Upper lobe of right lung (tissue), 1 donor: ENCODE measurements around the gene ZMAT1. TPM values are rescaled to one million over a fixed set of nuclear protein-coding genes. Genes with fewer than 3 reads are reported as not detected.
"Not testable (repeated sequence)": the region's sequence is repeated elsewhere in the genome, so short reads cannot be mapped to it uniquely, and the experiment has no call there.

ENCODE experiments used
- ATAC-seq: fragments of 200-7000 bp; cut with Tn5 transposase; one replicate; pipeline ENCODE4 v1.9.1; 2020; ENCODE audit warnings: mild to moderate bottlenecking, moderate library complexity
- DNase-seq: peaks from one replicate; pipeline ENCODE4 v3.0.0-alpha.2; 2020
- H3K27ac ChIP-seq: fragments of 200-600 bp; one replicate; pipeline ENCODE4 v1.8.0; 2022
- H3K27me3 ChIP-seq: fragments of 200-600 bp; one replicate; pipeline ENCODE4 v1.8.0; 2022; ENCODE audit warnings: mild to moderate bottlenecking
- H3K36me3 ChIP-seq: fragments of 200-600 bp; one replicate; pipeline ENCODE4 v1.8.0; 2022
- H3K4me1 ChIP-seq: fragments of 200-600 bp; one replicate; pipeline ENCODE4 v1.8.0; 2022
- H3K4me3 ChIP-seq: fragments of 200-600 bp; one replicate; pipeline ENCODE4 v1.8.0; 2022; ENCODE audit warnings: mild to moderate bottlenecking
- H3K9me3 ChIP-seq: fragments of 200-600 bp; one replicate; pipeline ENCODE4 v1.8.0; 2022
- intact Hi-C: fragments of 100-400 bp; cut with DNase I; formaldehyde crosslinking; loops from one replicate; pipeline ENCODE4 v1.11.0; 2022
- long read RNA-seq: library from polyadenylated mRNA; unstranded; transcript quantifications from one replicate; pipeline ENCODE4 v2.0.0, GENCODE V29; 2021
- total RNA-seq: library from RNA; stranded (reverse); fragmentation: NEBNext Ultra II Directional; extraction: Animal tissue kit (Norgen Biotek cat#: 25700); gene quantifications from one replicate; pipeline ENCODE4 v1.2.1, GENCODE V29; 2021
- TF ChIP-seq, protein P1 (sequence below): fragments of 200-600 bp; IDR thresholded peaks from one replicate; pipeline ENCODE4 v1.8.0; 2022; ENCODE audit warnings: antibody characterized with exemption
- donor health status: DM: no; HTN: yes; CAD: no; lungs with severe emphysema.

Gene ZMAT1
- 8.4 TPM for total RNA-seq
- long read RNA-seq, full-length matches to known transcripts = 1 of 6 reads
- long read RNA-seq, partial matches to known transcripts = 0 of 6 reads
- long read RNA-seq, other reads (novel, unspliced or antisense) = 5 of 6 reads

DNA sequence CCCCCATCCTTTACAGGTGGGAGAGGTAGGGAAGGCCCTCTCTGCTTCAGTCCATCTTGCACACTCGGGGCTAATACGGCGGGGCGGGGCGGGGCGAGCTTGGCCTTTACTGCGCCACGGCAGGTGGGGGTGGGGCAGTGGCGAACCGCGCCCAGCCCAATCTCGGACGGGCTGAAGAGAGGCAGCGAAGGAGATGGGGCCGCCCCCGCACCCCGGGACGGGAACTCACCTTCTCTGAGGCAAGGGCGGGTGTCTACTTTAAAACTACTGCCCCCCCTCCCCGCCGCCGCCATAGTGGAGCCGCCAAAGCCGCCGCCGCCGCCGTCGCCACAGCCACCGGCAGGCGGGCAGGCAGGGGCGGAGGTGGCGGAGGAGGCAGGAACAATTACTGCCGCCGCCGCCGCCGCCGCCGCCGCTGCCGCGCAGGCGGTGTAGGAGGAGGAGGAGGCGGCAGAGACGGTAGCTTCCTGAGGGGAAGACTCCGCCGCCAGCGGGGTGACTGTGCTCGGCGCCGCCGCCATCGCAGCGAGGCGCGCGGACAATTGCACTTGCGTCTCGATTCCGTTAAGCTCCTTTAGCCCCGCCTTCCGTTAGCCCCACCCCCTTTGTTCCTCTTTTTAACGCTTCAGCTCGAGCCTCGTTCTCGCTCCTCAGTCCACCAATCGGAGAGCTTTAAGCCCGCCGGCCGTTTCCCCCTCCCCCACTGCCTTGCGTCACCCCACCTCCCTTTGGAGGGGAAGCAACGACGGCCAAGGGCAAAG is at the start of gene ZMAT1:
TSS of gene ZMAT1 (minus strand) at position 540 of the 761 bp plus-strand sequence. CDS start at position 521, 19 bp downstream.
- peak; percentile 98 for ATAC-seq
- H3K36me3 ChIP-seq = no peaks in the 10 kb centered on the region
- DNase-seq = peak; percentile 96
- no peaks in the 10 kb centered on the region for H3K9me3 ChIP-seq
- no peaks in the 10 kb centered on the region for H3K4me1 ChIP-seq
- intact Hi-C loops = no loop called here
- H3K4me3 ChIP-seq = peak within 1 kb of the TSS; percentile 60
- TF ChIP-seq, protein P1, sequence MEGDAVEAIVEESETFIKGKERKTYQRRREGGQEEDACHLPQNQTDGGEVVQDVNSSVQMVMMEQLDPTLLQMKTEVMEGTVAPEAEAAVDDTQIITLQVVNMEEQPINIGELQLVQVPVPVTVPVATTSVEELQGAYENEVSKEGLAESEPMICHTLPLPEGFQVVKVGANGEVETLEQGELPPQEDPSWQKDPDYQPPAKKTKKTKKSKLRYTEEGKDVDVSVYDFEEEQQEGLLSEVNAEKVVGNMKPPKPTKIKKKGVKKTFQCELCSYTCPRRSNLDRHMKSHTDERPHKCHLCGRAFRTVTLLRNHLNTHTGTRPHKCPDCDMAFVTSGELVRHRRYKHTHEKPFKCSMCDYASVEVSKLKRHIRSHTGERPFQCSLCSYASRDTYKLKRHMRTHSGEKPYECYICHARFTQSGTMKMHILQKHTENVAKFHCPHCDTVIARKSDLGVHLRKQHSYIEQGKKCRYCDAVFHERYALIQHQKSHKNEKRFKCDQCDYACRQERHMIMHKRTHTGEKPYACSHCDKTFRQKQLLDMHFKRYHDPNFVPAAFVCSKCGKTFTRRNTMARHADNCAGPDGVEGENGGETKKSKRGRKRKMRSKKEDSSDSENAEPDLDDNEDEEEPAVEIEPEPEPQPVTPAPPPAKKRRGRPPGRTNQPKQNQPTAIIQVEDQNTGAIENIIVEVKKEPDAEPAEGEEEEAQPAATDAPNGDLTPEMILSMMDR = no peak
- peak within 1 kb of the TSS; percentile 96 for H3K27ac ChIP-seq
- no peaks in the 10 kb centered on the region for H3K27me3 ChIP-seq

DNA sequence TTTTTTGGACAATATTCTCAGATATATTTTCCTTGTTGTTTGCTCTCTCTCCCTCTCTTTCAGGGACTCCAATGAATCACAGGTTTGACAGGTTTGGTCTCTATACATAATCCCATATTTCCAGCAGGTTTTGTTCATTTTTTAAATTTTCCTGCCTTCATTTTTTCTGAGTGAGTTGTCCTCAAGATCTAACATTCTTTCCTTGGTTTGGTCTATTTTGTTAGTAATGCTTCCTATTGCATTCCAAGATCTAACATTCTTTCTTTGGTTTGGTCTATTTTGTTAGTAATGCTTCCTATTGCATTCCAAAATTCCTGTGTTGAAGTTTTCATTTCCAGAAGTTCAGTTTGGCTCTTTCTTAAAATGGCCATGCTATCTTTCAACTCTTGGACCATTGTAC is 45.3 kb upstream of the ZMAT1 start:
- intact Hi-C loops = no loop called here
- TF ChIP-seq, protein P1 = no peak
- Histone ChIP-seq H3K9me3 (no peaks in the 10 kb centered on the region), H3K4me1 (no peaks in the 10 kb centered on the region), H3K4me3 (no peak overlapping the region), H3K36me3 (no peaks in the 10 kb centered on the region), H3K27me3 (no peaks in the 10 kb centered on the region), H3K27ac (no peak overlapping the region)
- no peak for DNase-seq
- no peak for ATAC-seq

DNA sequence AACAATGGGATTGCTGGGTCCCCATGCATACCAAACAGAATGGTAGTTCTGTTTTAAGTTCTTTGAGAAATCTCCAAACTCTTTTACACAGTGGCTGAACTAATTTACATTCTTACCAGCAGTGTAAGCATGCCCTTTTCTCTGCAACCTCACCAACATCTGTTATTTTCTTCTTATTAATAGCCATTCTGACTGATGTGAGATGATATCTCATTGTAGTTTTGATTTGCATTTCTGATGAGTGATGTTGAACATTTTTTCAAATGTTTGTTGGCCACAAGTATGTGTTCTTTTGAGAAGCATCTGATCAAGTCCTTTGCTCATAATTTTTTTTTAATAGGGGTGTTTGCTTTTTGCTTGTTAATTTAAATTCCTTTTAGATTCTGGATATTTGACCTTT is 41.2 kb upstream of the ZMAT1 start:
- Histone ChIP-seq H3K9me3 (no peaks in the 10 kb centered on the region), H3K27ac (no peak overlapping the region), H3K4me1 (no peaks in the 10 kb centered on the region), H3K4me3 (no peak overlapping the region), H3K27me3 (no peaks in the 10 kb centered on the region), H3K36me3 (no peaks in the 10 kb centered on the region)
- ATAC-seq (no peak), DNase-seq (no peak)
- intact Hi-C loops = no loop called here
- TF ChIP-seq, protein P1 = no peak

DNA sequence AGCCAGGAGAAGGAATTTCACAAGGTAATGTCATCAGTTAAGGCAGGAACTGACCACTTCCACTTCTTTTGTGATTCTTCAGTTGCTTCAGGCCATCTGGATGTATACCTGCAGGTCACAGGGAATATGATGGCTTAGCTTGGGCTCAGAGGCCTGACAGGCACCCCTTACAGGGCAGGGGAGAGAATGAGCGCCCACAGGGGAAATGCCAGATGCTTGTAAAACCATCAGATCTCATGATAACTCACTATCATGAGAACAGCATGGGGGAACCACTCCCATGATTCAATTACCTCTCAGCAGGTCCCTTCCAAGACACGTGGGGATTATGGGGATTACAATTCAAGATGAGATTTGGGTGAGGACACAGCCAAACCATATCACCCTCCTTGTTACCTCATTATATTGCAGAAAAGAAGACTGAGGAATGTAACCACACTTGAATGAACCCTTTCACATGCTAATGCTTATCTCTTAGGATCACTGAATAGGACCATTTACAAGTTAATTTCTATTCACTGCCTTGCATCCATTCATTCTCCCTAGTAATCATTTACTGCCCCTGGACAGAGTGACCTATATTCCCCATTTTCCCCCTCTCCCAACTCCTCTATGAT is 33.2 kb upstream of the ZMAT1 start:
- H3K9me3 ChIP-seq, H3K4me1 ChIP-seq, ATAC-seq, H3K4me3 ChIP-seq, H3K27ac ChIP-seq, intact Hi-C loops, DNase-seq, H3K36me3 ChIP-seq, H3K27me3 ChIP-seq: not testable (repeated sequence)

DNA sequence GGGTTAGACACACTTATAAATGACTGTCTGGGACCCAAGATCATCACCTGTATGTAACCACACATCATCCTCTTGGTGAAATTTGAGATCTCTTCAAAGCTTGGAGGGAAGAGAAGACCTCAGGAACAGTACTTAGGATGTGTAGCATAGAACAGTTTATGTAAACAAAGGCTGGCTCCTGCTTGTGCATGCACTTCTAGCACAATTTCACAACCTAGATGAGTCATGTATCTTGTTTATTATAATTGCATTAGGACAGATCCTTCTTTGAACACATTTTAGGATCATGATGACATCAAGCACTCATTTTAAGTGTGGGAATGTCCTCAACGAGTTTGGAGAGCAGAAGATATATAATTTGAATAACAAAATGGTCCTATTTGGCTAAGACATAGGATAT is 26.3 kb upstream of the ZMAT1 start:
- Histone ChIP-seq H3K4me1 (no peaks in the 10 kb centered on the region), H3K4me3 (no peak overlapping the region), H3K9me3 (no peaks in the 10 kb centered on the region), H3K27ac (no peak overlapping the region), H3K27me3 (no peaks in the 10 kb centered on the region), H3K36me3 (no peaks in the 10 kb centered on the region)
- no peak for DNase-seq
- intact Hi-C loops = no loop called here
- TF ChIP-seq, protein P1 = no peak
- ATAC-seq = no peak

DNA sequence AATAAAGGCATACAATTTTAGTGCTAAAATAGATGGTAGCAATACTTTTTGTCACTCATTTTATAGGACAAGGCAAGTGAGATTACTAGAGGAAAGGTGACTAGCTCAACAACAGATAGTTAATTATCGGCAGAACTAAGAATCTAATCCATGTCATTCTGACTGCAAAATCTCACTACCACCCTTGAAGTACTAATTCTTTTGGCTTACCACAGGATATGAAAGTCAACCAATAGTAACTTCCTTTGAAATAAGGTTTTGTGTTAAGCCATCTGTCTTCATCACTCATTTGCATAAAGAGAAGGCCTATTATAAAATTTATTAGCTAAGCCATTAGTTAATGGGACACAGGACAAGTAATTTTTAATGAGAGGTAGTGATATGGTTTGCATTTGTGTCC is 25.3 kb upstream of the ZMAT1 start:
- no peaks in the 10 kb centered on the region for H3K27me3 ChIP-seq
- TF ChIP-seq, protein P1 = no peak
- no peaks in the 10 kb centered on the region for H3K4me1 ChIP-seq
- no peaks in the 10 kb centered on the region for H3K36me3 ChIP-seq
- intact Hi-C loops = no loop called here
- H3K4me3 ChIP-seq = no peak overlapping the region
- ATAC-seq (no peak), DNase-seq (no peak)
- H3K27ac ChIP-seq = no peak overlapping the region
- no peaks in the 10 kb centered on the region for H3K9me3 ChIP-seq
